ENCODE results near the gene DHRS7B. TPM values are rescaled to one million over a fixed set of nuclear protein-coding genes. Genes with fewer than 3 reads are reported as not detected.

DHRS7B gene
- total RNA-seq, 1 donor = 15.2 TPM

DNA sequence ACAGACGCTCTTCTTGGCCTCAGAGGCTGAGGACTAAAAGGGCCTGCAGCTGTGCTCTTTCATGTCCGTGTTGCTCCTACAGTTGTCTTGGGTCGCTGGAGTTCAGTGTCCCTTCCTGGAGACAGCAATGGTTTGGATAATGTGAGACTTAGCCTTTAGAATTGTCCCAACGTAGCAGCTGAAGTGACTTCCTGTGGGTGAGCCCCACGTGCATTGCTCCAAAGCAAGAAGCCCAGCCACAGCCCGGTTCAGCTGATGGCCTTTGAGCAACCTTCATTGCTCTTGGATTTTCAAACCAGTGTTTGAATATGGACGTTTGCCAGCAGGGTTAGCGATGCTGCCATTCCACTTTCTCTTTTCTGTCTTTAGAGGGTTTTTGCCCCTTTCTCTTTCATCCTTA, 67.5 kb downstream of the DHRS7B start:
- H3K27ac ChIP-seq (ENCODE audit: low read depth, low read length) = no peak overlapping the region
- TF ChIP-seq, protein P1, sequence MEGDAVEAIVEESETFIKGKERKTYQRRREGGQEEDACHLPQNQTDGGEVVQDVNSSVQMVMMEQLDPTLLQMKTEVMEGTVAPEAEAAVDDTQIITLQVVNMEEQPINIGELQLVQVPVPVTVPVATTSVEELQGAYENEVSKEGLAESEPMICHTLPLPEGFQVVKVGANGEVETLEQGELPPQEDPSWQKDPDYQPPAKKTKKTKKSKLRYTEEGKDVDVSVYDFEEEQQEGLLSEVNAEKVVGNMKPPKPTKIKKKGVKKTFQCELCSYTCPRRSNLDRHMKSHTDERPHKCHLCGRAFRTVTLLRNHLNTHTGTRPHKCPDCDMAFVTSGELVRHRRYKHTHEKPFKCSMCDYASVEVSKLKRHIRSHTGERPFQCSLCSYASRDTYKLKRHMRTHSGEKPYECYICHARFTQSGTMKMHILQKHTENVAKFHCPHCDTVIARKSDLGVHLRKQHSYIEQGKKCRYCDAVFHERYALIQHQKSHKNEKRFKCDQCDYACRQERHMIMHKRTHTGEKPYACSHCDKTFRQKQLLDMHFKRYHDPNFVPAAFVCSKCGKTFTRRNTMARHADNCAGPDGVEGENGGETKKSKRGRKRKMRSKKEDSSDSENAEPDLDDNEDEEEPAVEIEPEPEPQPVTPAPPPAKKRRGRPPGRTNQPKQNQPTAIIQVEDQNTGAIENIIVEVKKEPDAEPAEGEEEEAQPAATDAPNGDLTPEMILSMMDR (IDR thresholded peaks at IDR 0.05; ENCODE audit: extremely low read depth, low read depth, low read length) = no peak
- peaks cover 36% of the 10 kb centered on the region for H3K79me2 ChIP-seq (ENCODE audit: insufficient read depth, low read length)
- H3K27me3 ChIP-seq (ENCODE audit: insufficient read depth, low read length) = no peaks in the 10 kb centered on the region
- H4K20me1 ChIP-seq (ENCODE audit: insufficient read depth, low read length) = peaks cover 21% of the 10 kb centered on the region
- no peaks in the 10 kb centered on the region for H3K4me1 ChIP-seq (ENCODE audit: insufficient read depth, low read length)
- H3K4me2 ChIP-seq (ENCODE audit: insufficient read depth, low read length) = no peak overlapping the region
- DNase-seq (ENCODE audit: insufficient read length, low spot score, missing footprints) = peak; percentile 22
- H3K9me3 ChIP-seq (ENCODE audit: low read depth, low read length) = no peaks in the 10 kb centered on the region
- H3K4me3 ChIP-seq (ENCODE audit: insufficient read depth, low read length) = no peak overlapping the region
- H3K36me3 ChIP-seq (ENCODE audit: insufficient read depth, low read length) = peaks cover 34% of the 10 kb centered on the region
- peak overlapping the region; percentile 3 for H2AFZ ChIP-seq (ENCODE audit: low read length)

DNA sequence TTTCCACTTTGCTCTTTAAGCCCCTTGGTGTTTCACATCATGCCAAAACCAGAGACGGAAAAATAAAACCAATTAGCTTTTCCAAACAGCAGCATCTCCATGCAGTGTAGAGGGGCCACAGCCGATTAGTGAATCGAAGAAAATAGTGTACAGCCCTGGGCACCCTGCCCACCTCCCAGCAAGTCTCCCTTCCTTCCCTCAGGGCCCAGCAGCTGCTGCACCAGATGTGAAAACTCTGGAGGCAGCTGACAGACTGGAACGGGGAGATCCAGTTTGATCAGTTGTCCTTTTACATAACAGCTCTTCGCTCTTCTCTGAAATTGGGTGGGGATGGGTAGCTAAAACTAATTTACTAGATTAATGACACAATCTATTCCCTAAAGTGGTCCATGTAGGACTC, 67.9 kb downstream of the DHRS7B start:
- no peak overlapping the region for H3K4me2 ChIP-seq (ENCODE audit: insufficient read depth, low read length)
- no peaks in the 10 kb centered on the region for H3K27me3 ChIP-seq (ENCODE audit: insufficient read depth, low read length)
- H3K4me1 ChIP-seq (ENCODE audit: insufficient read depth, low read length) = no peaks in the 10 kb centered on the region
- no peak overlapping the region for H3K4me3 ChIP-seq (ENCODE audit: insufficient read depth, low read length)
- H3K79me2 ChIP-seq (ENCODE audit: insufficient read depth, low read length) = peaks cover 41% of the 10 kb centered on the region
- DNase-seq (ENCODE audit: insufficient read length, low spot score, missing footprints) = no peak
- H3K27ac ChIP-seq (ENCODE audit: low read depth, low read length) = no peak overlapping the region
- TF ChIP-seq, protein P1 (IDR thresholded peaks at IDR 0.05; ENCODE audit: extremely low read depth, low read depth, low read length) = no peak
- no peak overlapping the region for H2AFZ ChIP-seq (ENCODE audit: low read length)
- H3K9me3 ChIP-seq (ENCODE audit: low read depth, low read length) = no peaks in the 10 kb centered on the region
- H4K20me1 ChIP-seq (ENCODE audit: insufficient read depth, low read length) = peaks cover 26% of the 10 kb centered on the region
- H3K36me3 ChIP-seq (ENCODE audit: insufficient read depth, low read length) = peaks cover 34% of the 10 kb centered on the region

DNA sequence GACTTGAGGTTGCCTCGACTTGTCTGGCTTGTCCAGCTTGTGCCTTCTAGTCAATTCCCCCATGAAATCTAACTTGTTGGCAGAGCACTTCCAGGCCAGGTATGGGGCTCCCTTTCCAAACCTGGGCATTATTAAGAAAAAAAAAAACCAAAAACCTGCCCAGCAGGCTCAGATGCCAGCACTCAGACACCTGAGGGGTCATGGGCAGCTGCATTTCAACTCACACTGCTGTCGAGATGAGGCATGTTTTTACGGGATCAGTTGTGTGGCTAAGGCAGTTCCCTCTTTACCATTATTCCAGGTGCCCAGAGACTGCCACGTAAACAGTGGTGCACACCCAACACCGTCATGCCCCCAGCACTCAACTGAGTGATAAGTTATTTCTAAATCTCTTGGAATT, 69.4 kb downstream of the DHRS7B start:
- Histone ChIP-seq H3K4me2 (ENCODE audit: insufficient read depth, low read length) (no peak overlapping the region), H2AFZ (ENCODE audit: low read length) (no peak overlapping the region), H4K20me1 (ENCODE audit: insufficient read depth, low read length) (peaks cover 40% of the 10 kb centered on the region), H3K4me1 (ENCODE audit: insufficient read depth, low read length) (no peaks in the 10 kb centered on the region), H3K27me3 (ENCODE audit: insufficient read depth, low read length) (no peaks in the 10 kb centered on the region), H3K79me2 (ENCODE audit: insufficient read depth, low read length) (peaks cover 55% of the 10 kb centered on the region), H3K27ac (ENCODE audit: low read depth, low read length) (no peak overlapping the region), H3K36me3 (ENCODE audit: insufficient read depth, low read length) (peaks cover 34% of the 10 kb centered on the region), H3K9me3 (ENCODE audit: low read depth, low read length) (no peaks in the 10 kb centered on the region), H3K4me3 (ENCODE audit: insufficient read depth, low read length) (no peak overlapping the region)
- TF ChIP-seq, protein P1 (IDR thresholded peaks at IDR 0.05; ENCODE audit: extremely low read depth, low read depth, low read length) = no peak
- DNase-seq (ENCODE audit: insufficient read length, low spot score, missing footprints) = peak; percentile 43

DNA sequence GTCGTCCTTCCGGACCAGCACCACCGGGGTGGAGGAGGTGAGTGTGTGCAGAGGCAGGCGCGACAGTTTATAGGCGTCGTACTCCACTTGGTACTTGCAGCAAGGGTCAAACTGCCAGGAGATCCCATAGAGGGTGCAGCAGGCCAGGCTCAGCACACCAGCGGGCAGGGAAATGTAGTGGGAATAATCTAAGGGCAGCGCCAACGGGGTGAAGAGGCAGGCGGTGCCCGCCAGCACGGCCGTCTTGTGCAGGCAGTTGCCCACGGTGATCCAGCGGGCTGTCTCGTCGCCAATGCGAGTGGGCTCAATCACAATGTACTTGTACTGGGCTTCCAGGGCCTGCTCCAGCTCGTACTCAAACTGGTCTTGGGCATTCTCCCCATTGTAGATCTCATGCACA, 71.6 kb downstream of the DHRS7B start:
- no peaks in the 10 kb centered on the region for H3K9me3 ChIP-seq (ENCODE audit: low read depth, low read length)
- no peak for DNase-seq (ENCODE audit: insufficient read length, low spot score, missing footprints)
- H3K4me3 ChIP-seq (ENCODE audit: insufficient read depth, low read length) = no peak overlapping the region
- no peaks in the 10 kb centered on the region for H3K4me1 ChIP-seq (ENCODE audit: insufficient read depth, low read length)
- no peaks in the 10 kb centered on the region for H3K27me3 ChIP-seq (ENCODE audit: insufficient read depth, low read length)
- H3K27ac ChIP-seq (ENCODE audit: low read depth, low read length) = no peak overlapping the region
- TF ChIP-seq, protein P1 (IDR thresholded peaks at IDR 0.05; ENCODE audit: extremely low read depth, low read depth, low read length) = no peak
- H3K36me3 ChIP-seq (ENCODE audit: insufficient read depth, low read length) = peaks cover 27% of the 10 kb centered on the region
- no peak overlapping the region for H2AFZ ChIP-seq (ENCODE audit: low read length)
- peaks cover 78% of the 10 kb centered on the region for H3K79me2 ChIP-seq (ENCODE audit: insufficient read depth, low read length)
- H3K4me2 ChIP-seq (ENCODE audit: insufficient read depth, low read length) = no peak overlapping the region
- peaks cover 58% of the 10 kb centered on the region for H4K20me1 ChIP-seq (ENCODE audit: insufficient read depth, low read length)
